ENCODE measurements around the gene ACACA.

- TF ChIP-seq CTCF (IDR thresholded peaks at IDR 0.05) (no peak), POLR2A (IDR thresholded peaks at IDR 0.05) (no peak), EP300 (IDR thresholded peaks at IDR 0.05) (no peak), POLR2AphosphoS5 (IDR thresholded peaks at IDR 0.05) (no peak)
These were observed 23.5 kb upstream of the ACACA start for GRCh38 chr17:37430051-37430627.
